HG03108 (cell line): ENCODE data around the gene CCDC92B.
"Not testable (repeated sequence)": the region's sequence is repeated elsewhere in the genome, so short reads cannot be mapped to it uniquely, and the experiment has no call there.

Source experiments
- ATAC-seq: cut with Tn5 transposase; IDR thresholded peaks from one replicate; pipeline ENCODE4 v1.9.1; 2021; ENCODE audit warnings: moderate library complexity; ENCODE audit not compliant: unreplicated experiment

CCDC92B gene

GRCh38 chr17:2691069-2691871 is 58.2 kb downstream of the CCDC92B start:
- ATAC-seq = no peak

GRCh38 chr17:2690165-2691068 is 59.0 kb downstream of the CCDC92B start:
- ATAC-seq = no peak

DNA sequence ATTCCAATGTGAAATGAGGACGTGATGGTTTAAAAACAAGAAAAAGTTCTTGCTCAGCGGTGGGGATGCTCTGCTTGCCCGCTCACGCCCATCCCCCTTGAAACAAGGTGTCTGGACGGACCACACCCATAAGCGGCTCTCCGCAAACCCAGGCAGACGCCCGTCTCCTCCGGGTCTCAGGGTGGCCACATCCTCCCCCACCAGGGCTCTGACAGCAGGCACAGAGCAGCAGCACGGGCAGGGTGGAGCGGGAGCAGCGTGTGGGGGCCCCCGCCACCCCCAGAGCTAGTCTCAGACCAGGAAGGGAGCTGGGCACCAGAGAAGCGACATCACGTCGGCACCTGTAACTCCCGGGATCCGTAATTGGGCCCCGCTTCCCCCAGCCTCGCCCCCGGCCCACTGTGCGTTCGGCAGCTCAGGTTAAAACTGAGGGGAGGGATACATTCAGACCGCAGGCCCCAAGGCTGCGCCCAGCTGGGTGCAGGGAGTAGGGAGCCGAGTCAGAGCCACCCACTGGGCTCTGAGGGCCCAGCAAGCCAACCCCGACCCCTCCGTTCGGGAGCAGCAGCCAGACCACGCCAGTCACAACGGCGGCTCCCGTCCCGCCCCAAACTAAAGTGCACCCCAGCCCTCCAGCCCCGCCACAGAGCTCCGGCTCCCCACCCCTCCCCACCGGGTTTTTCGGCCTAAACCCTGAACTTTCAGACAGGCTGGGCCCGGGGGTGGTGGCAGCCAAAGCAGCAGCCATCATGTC is 59.9 kb downstream of the CCDC92B start:
- ATAC-seq = no peak

DNA sequence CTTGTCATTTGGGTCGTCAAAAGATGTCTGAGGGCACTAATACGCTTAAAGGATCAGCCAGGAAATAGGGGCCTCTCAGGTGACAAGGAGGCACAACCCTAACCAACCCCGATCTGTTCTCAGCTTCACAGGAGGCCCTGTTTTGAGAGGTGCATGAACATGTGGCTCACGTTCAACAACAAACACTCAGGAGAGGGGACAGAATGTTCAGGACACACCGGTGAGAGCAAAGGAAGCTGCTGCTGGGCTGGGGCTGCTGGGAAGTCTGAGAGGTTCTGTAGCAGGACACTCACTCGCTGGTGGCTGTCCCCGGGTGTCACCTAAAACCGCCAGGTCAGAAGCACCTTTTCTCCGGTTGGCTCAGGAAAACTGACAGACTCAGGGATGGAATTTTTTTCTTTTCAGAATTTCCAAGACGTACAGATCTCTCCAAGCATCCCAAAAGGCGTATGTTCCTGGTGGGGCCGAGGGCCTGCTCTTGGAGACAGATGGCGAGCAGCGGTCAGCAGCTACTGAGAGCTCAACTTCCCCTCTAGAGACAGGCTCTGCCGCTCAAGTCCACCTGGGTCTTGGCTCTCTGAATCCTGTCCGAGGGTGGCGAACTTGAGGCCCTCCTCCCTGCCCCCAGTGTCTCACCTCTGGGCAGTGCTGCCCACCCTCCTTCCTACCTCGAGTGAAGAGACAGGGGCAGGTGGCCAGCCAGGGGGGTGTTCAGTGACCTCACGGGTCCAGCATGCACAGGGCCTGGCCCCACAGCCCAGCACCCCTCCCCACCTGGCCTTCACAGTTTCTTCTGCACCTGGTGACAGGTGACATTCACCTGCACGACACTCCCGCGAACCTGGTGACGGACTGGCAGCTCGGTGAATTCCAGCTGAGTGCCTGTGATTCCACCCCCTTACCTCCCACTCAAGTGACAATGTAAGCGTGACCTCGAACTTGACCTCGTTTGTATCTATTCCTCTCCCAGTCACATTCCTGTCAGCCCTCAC is 60.8 kb downstream of the CCDC92B start:
- ATAC-seq = no peak

DNA sequence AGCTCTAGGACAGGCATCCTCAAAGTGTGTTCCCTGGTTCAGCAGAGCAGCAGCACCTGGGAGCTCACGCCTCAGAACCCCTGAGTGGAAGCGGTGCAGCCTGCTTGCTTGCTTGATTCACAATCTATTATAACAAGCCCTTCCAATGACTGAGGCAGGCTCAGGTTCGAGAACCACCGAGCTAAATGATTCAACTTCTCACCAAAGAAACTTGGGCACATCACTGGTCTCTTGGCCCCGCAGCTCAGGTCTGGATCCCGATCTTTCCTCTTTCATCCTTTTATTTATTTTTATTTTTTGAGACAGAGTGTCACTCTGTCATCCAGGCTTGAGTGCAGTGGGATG is 62.4 kb downstream of the CCDC92B start:
- ATAC-seq = no peak

GRCh38 chr17:2685696-2686095 is 63.8 kb downstream of the CCDC92B start:
- no peak for ATAC-seq

DNA sequence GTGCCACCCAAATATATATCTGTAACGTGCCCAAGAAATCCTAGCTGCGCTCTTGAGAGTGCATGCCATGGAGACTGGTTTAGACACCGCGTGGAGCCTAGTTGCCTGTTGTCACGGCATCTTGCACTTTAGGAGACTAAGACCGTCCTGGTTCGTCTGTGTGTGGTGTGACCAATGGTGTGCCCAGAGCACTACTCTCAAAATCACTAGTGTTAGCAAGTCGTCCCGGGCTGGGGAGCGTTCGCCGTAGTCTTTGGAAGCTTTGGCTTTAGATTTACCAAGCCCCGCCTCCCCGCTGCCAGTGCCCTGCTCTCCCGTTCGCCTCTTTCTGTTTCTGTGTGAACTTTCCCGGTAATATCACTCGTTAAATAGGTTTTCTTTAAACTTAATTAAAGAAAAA is 64.9 kb downstream of the CCDC92B start:
- ATAC-seq = no peak

DNA sequence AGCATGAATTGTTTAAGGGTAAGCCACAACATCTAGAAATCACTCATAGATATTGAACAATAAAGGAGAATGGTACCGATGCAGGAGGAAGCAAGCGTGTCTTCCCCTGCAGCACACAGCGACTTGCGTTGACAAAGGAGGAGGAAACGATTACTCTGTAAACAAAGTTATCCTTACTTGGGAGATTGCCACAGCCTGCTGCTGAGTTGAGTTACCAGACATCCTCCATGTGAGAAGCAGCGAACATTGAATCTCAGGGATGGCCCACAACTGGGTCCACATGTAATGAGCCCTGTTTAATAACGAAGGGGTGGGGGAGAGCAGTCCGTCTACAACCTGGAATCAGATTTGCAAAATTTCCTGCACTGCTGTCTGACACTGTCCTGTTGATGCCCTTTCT is 65.5 kb downstream of the CCDC92B start:
- ATAC-seq = no peak

- no peak for ATAC-seq
These were observed 67.1 kb downstream of the CCDC92B start for GRCh38 chr17:2682176-2682938.

DNA sequence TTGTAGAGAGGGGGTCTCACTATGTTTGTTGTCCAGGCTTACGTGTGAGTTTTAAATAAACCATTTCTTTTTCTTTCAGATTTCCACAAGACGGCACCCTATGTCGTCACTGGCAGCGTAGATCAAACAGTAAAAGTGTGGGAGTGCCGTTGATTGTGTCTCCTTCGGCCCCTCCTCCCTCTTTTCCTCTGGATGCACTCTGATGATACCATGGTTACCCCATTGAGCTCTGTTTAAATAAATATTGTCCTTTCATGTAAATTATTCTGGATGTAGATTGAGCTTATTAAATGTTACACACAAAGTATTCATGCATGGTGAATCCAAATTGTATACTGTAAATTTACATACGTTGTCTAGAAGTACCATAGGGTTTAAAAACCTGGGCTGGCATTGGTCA is 67.8 kb downstream of the CCDC92B start:
- ATAC-seq = no peak

- ATAC-seq = no peak
These were observed 68.5 kb downstream of the CCDC92B start for GRCh38 chr17:2680961-2681360.

DNA sequence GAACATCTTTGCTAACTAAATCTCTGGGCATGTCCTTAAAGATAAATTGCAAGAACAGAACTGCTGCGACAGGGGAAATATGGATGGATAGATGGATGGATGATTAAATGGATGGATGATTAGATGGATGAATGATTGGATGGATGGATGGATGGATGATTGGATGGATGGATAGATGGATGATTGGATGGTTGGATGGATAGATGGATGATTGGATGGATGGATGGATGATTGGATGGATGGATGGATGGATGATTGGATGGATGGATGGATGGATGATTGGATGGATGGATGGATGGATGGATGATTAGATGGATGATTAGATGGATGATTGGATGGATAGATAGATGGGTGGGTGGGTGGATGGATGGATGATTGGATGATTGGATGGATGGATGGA is 70.2 kb downstream of the CCDC92B start:
- ATAC-seq = not testable (repeated sequence)
